ENCODE results near the gene SH3BP4. TPM values are rescaled to one million over a fixed set of nuclear protein-coding genes. Genes with fewer than 3 reads are reported as not detected.

Gene SH3BP4
- total RNA-seq, 1 donor from 2014 or later: 9.6 TPM

DNA sequence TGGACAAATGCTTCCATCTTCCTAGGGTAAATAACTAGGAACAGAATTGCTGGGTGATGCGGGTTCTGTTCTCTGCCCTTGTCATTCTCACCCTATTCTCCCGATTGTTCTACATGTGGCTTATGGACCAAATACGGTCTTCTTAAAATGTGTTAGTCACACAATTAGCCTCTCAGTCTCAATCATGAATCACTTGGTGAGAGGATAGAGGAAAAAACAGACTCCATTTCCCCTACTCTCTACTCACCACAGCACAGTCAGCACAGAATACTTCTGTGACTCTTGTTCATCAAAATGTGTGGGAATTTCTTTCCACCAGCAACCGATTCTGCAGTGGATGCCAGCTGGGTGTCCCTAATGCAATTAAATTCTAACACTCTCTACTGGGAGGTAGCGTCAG lies 125.2 kb downstream of the SH3BP4 start:
- no peak for TF ChIP-seq CTCF (IDR thresholded peaks at IDR 0.05; ENCODE audit: borderline replicate concordance)
- intact Hi-C loops (cut with micrococcal nuclease): no loop called here
- Histone ChIP-seq H3K9me3 (replicated peaks) (no peaks in the 10 kb centered on the region), H3K36me3 (no peaks in the 10 kb centered on the region), H3K4me1 (peaks cover 10% of the 10 kb centered on the region), H3K4me3 (no peak overlapping the region), H3K27me3 (ENCODE audit: low read depth) (no peaks in the 10 kb centered on the region), H3K27ac (replicated peaks) (no peak overlapping the region)
- no peak for DNase-seq

GRCh38 chr2:235078182-235078581 lies 126.4 kb downstream of the SH3BP4 start:
- intact Hi-C loops (cut with micrococcal nuclease): no loop called here
- no peaks in the 10 kb centered on the region for H3K9me3 ChIP-seq (replicated peaks)
- no peaks in the 10 kb centered on the region for H3K27me3 ChIP-seq (ENCODE audit: low read depth)
- no peak for TF ChIP-seq CTCF (IDR thresholded peaks at IDR 0.05; ENCODE audit: borderline replicate concordance)
- H3K4me1 ChIP-seq: peaks cover 10% of the 10 kb centered on the region
- no peak overlapping the region for H3K27ac ChIP-seq (replicated peaks)
- no peak for DNase-seq
- H3K4me3 ChIP-seq: no peak overlapping the region
- no peaks in the 10 kb centered on the region for H3K36me3 ChIP-seq

DNA sequence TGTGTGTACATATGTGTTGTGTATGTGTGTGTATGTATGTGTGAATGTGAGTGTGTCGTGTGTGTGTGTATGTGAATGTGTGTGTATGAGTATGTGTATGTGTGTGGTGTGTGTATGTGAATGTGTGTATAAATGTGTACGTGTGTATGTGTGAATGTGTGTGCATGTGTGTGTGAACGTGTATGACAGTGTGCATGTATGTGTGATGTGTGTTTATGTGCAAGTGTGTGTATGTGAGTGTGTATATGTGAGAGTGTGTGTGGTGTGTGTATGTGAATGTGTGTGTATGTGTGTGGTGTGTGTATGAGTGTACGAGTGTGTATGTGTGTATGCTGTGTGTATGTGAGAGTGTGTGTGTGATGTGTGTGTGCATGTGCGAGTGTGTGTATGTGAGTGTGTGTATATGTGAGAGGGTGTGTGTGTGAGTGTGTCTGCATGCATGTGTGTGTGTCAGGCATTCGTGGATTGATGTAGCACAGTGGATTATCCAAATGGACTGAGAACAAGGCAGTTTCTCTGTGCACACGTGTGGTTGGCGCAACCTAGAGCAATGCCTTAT lies 127.2 kb downstream of the SH3BP4 start:
- Histone ChIP-seq H3K36me3 (no peaks in the 10 kb centered on the region), H3K4me1 (peaks cover 3% of the 10 kb centered on the region), H3K9me3 (replicated peaks) (no peaks in the 10 kb centered on the region), H3K27ac (replicated peaks) (no peak overlapping the region), H3K27me3 (ENCODE audit: low read depth) (no peaks in the 10 kb centered on the region), H3K4me3 (no peak overlapping the region)
- no peak for TF ChIP-seq CTCF (IDR thresholded peaks at IDR 0.05; ENCODE audit: borderline replicate concordance)
- intact Hi-C loops (cut with micrococcal nuclease): no loop called here
- DNase-seq: no peak

GRCh38 chr2:235080101-235080500 lies 128.3 kb downstream of the SH3BP4 start:
- no peak overlapping the region for H3K4me3 ChIP-seq
- no peaks in the 10 kb centered on the region for H3K27me3 ChIP-seq (ENCODE audit: low read depth)
- H3K9me3 ChIP-seq (replicated peaks): peaks cover 5% of the 10 kb centered on the region
- TF ChIP-seq CTCF (IDR thresholded peaks at IDR 0.05; ENCODE audit: borderline replicate concordance): no peak
- no peaks in the 10 kb centered on the region for H3K4me1 ChIP-seq
- DNase-seq: no peak
- intact Hi-C loops (cut with micrococcal nuclease): no loop called here
- H3K27ac ChIP-seq (replicated peaks): no peak overlapping the region
- no peaks in the 10 kb centered on the region for H3K36me3 ChIP-seq

DNA sequence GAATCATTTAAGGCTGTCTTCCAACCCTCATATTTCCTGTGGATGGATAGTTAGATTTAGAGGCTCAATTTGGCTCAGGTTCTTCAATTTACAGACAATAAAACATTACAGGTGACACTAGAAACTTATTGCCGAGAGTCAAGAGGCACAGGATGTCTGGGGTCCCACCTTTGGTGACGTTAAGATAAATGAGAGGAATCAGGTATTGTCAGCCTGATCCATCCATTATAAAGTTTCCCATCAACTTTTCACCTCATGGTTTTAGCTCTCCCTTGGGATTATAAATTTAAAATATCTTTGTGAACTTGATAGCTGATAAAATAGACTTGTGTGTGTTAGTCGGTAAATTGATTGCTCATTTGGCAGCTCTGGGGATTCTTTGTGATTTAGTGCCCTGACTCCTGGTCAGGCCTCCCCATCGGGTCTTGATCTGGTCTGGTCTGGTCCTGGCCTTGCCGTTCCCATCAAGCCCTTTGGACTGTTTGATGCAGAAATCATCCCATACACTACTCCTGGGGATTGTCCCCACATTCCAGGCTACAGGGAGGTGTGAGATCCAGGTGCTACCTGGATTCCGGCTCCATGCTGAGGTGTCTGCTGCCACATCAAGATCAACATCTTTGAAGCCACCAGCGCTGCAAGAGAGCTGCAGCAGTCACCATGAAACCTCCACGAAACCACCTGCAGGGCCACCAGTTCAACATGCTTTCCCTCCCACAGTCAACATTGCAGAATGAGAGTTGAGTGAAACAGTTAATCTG lies 130.9 kb downstream of the SH3BP4 start:
- no peaks in the 10 kb centered on the region for H3K27me3 ChIP-seq (ENCODE audit: low read depth)
- intact Hi-C loops (cut with micrococcal nuclease): no loop called here
- H3K27ac ChIP-seq (replicated peaks): no peak overlapping the region

More for the DNA sequence above, 130.9 kb downstream of the SH3BP4 start:
- H3K9me3 ChIP-seq (replicated peaks): peaks cover 5% of the 10 kb centered on the region
- no peaks in the 10 kb centered on the region for H3K36me3 ChIP-seq
- no peak overlapping the region for H3K4me3 ChIP-seq
- H3K4me1 ChIP-seq: peaks cover 4% of the 10 kb centered on the region
- DNase-seq: no peak
- no peak for TF ChIP-seq CTCF (IDR thresholded peaks at IDR 0.05; ENCODE audit: borderline replicate concordance)
